H1 (cell line): ENCODE results near the gene PTTG1IP. TPM values are rescaled to one million over a fixed set of nuclear protein-coding genes. Genes with fewer than 3 reads are reported as not detected.
A peak's percentile ranks its signal among the peaks of the same experiment; 100 is the strongest.

Experiments used
- CTCF ChIA-PET: fragments of 300-600 bp; sonication (Branson Sonifier 250); formaldehyde crosslinking; loops from one replicate; lab custom pipeline; 2021; ENCODE audit not compliant: partially characterized antibody; lab: Charles Lee
- POLR2A ChIA-PET: fragments of 300-600 bp; sonication (Branson Sonifier 250); formaldehyde crosslinking; loops from one replicate; lab custom pipeline; 2021; ENCODE audit warnings: inconsistent platforms; ENCODE audit not compliant: partially characterized antibody; lab: Charles Lee
- DNase-seq, 2 experiments: peaks; one replicate each; pipeline versions ENCODE4 v3.0.0 to v3.0.0-alpha.2; 2010 to 2022; ENCODE audit warnings: low spot score in 2 of 2, low read depth in 1 of 2, mixed read lengths in 1 of 2
- FAIRE-seq: peaks from 2 replicates; lab custom pipeline; 2011; peaks lifted over from hg19 to GRCh38; lab: Jason Lieb, UNC
- H2AFZ ChIP-seq: 2 replicates; pipeline ENCODE4 v1.8.1; 2012; ENCODE audit warnings: low read length, inconsistent platforms
- H2AK5ac ChIP-seq: 2 replicates; pipeline ENCODE4 v1.6.1; 2013; ENCODE audit warnings: low read depth, low read length
- H2BK120ac ChIP-seq: replicated peaks from 2 replicates; pipeline ENCODE3; 2013; ENCODE audit warnings: low read depth, low read length, inconsistent platforms
- H2BK12ac ChIP-seq: 2 replicates; pipeline ENCODE4 v1.6.1; 2013; ENCODE audit warnings: low read depth, low read length
- H2BK15ac ChIP-seq: 2 replicates; pipeline ENCODE4 v1.6.1; 2013; ENCODE audit warnings: low read length
- H2BK20ac ChIP-seq: 2 replicates; pipeline ENCODE4 v1.6.1; 2013; ENCODE audit warnings: low read length
- H2BK5ac ChIP-seq: 2 replicates; pipeline ENCODE4 v1.6.1; 2013; ENCODE audit warnings: low read depth, low read length
- H3K14ac ChIP-seq: 2 replicates; pipeline ENCODE4 v1.6.1; 2013; ENCODE audit warnings: inconsistent platforms; ENCODE audit not compliant: insufficient read length
- H3K18ac ChIP-seq: 2 replicates; pipeline ENCODE4 v1.6.1; 2013; ENCODE audit warnings: low read length; ENCODE audit errors: extremely low read depth
- H3K23ac ChIP-seq: 2 replicates; pipeline ENCODE4 v1.6.1; 2013; ENCODE audit warnings: inconsistent platforms; ENCODE audit not compliant: insufficient read length
- H3K23me2 ChIP-seq: 2 replicates; pipeline ENCODE4 v1.6.1; 2013; ENCODE audit warnings: low read depth, low read length
- H3K27ac ChIP-seq: 2 replicates; pipeline ENCODE4 v1.6.1; 2011; ENCODE audit warnings: low read depth, low read length, inconsistent platforms
- H3K27me3 ChIP-seq, 4 experiments: replicated peaks in 1 of 4; 1 replicate in 1 of 4; 2 replicates in 3 of 4; pipeline versions ENCODE4 v1.6.1 to v1.8.1; 2011 to 2013; ENCODE audit warnings: low read length in 3 of 4, mild to moderate bottlenecking in 3 of 4, inconsistent platforms in 2 of 4, mixed read lengths in 2 of 4, moderate library complexity in 1 of 4; ENCODE audit not compliant: control insufficient read depth in 3 of 4, insufficient read depth in 3 of 4; ENCODE audit errors: extremely low read depth in 1 of 4
- H3K36me3 ChIP-seq, 4 experiments: 2 replicates each; pipeline versions ENCODE4 v1.6.1 to v1.8.1; 2011 to 2013; ENCODE audit warnings: mild to moderate bottlenecking in 4 of 4, low read length in 3 of 4, moderate library complexity in 2 of 4, control low read depth in 1 of 4, inconsistent platforms in 1 of 4; ENCODE audit not compliant: insufficient read depth in 4 of 4, control insufficient read depth in 2 of 4
- H3K4ac ChIP-seq: replicated peaks from 2 replicates; pipeline ENCODE3; 2013; ENCODE audit warnings: low read length, low read depth, mixed read lengths, inconsistent platforms; ENCODE audit not compliant: insufficient read length
- H3K4me1 ChIP-seq, 4 experiments: replicated peaks in 1 of 4; 1 replicate in 1 of 4; 2 replicates in 3 of 4; pipeline versions ENCODE4 v1.6.1 to v1.8.1; 2011 to 2013; ENCODE audit warnings: low read length in 3 of 4, inconsistent platforms in 2 of 4, mixed read lengths in 1 of 4; ENCODE audit not compliant: insufficient read depth in 4 of 4, control insufficient read depth in 3 of 4
- H3K4me2 ChIP-seq, 2 experiments: 2 replicates each; pipeline versions ENCODE4 v1.6.1 to v1.8.1; 2011 to 2013; ENCODE audit warnings: low read depth in 2 of 2, low read length in 2 of 2, control low read depth in 1 of 2, inconsistent platforms in 1 of 2, mild to moderate bottlenecking in 1 of 2; ENCODE audit not compliant: insufficient read depth in 1 of 2
- H3K4me3 ChIP-seq, 4 experiments: fragments of 200-600, 300-600 bp in 1 of 4; sonication (generic), shearing (Covaris generic), sonication (Bioruptor Twin) in 1 of 4; 2 replicates each; pipeline versions ENCODE4 v1.5.1 to v1.8.1; 2011 to 2016; ENCODE audit warnings: low read length in 4 of 4, low read depth in 3 of 4, control low read depth in 2 of 4, inconsistent platforms in 2 of 4, mild to moderate bottlenecking in 2 of 4, mixed read lengths in 1 of 4, moderate library complexity in 1 of 4; ENCODE audit not compliant: insufficient read depth in 2 of 4; ENCODE audit errors: extremely low read depth in 1 of 4
- H3K56ac ChIP-seq: replicated peaks from 2 replicates; pipeline ENCODE3; 2013; ENCODE audit warnings: low read depth, mild to moderate bottlenecking, mixed read lengths, low read length, inconsistent platforms; ENCODE audit not compliant: insufficient read length
- H3K79me1 ChIP-seq: 2 replicates; pipeline ENCODE4 v1.6.1; 2013; ENCODE audit warnings: low read depth, low read length, control low read depth
- H3K79me2 ChIP-seq, 2 experiments: 2 replicates each; pipeline versions ENCODE4 v1.6.1 to v1.8.1; 2012 to 2013; ENCODE audit warnings: low read length in 2 of 2, mild to moderate bottlenecking in 2 of 2, inconsistent platforms in 1 of 2; ENCODE audit not compliant: insufficient read depth in 2 of 2, control insufficient read depth in 1 of 2
- H3K9ac ChIP-seq, 4 experiments: replicated peaks in 1 of 4; 1 replicate in 1 of 4; 2 replicates in 3 of 4; pipeline versions ENCODE4 v1.6.1 to v1.8.1; 2011 to 2013; ENCODE audit warnings: low read depth in 3 of 4, low read length in 3 of 4, control low read depth in 2 of 4, mild to moderate bottlenecking in 2 of 4, moderate library complexity in 2 of 4, inconsistent platforms in 1 of 4; ENCODE audit errors: extremely low read depth in 1 of 4
- H3K9me3 ChIP-seq, 2 experiments: 2 replicates each; pipeline versions ENCODE4 v1.6.1 to v1.8.1; 2012 to 2013; ENCODE audit warnings: mild to moderate bottlenecking in 2 of 2, moderate library complexity in 2 of 2, control low read depth in 1 of 2, inconsistent platforms in 1 of 2, low read depth in 1 of 2, low read length in 1 of 2, mixed read lengths in 1 of 2; ENCODE audit not compliant: insufficient read depth in 2 of 2
- H4K20me1 ChIP-seq, 2 experiments: replicated peaks in 1 of 2; 2 replicates each; pipeline versions ENCODE3 to v1.8.1; 2011 to 2013; ENCODE audit warnings: inconsistent platforms in 2 of 2, low read length in 2 of 2, mild to moderate bottlenecking in 1 of 2; ENCODE audit not compliant: insufficient read depth in 2 of 2, control insufficient read depth in 1 of 2
- H4K5ac ChIP-seq: 2 replicates; pipeline ENCODE4 v1.6.1; 2013; ENCODE audit warnings: low read length, low read depth, mixed read lengths, inconsistent platforms; ENCODE audit not compliant: insufficient read length
- H4K8ac ChIP-seq: 2 replicates; pipeline ENCODE4 v1.8.0; 2013; ENCODE audit warnings: mild to moderate bottlenecking, moderate library complexity, low read length, inconsistent platforms; ENCODE audit not compliant: insufficient read depth; ENCODE audit errors: extremely low read depth
- H4K91ac ChIP-seq: replicated peaks from 2 replicates; pipeline ENCODE3; 2013; ENCODE audit warnings: low read length, mixed read lengths, inconsistent platforms; ENCODE audit not compliant: insufficient read length
- POLR2AphosphoS5 ChIP-seq: IDR thresholded peaks from 2 replicates; pipeline ENCODE4 v1.6.1; 2011; ENCODE audit warnings: low read depth, low read length
- TCF12 ChIP-seq: IDR thresholded peaks from 2 replicates; pipeline ENCODE4 v1.6.1; 2011; ENCODE audit warnings: low read depth, mild to moderate bottlenecking, low read length
- WGBS, 2 experiments: shearing (Covaris generic) in 1 of 2; methylation state at CpG; one replicate each; pipeline versions ENCODE4 v1.1.6 to v1.1.7; 2013 to 2015; ENCODE audit warnings: low lambda C conversion rate in 2 of 2, mixed read lengths in 2 of 2, inconsistent platforms in 1 of 2, low coverage in 1 of 2, missing lambda C conversion rate in 1 of 2; ENCODE audit not compliant: insufficient replicate concordance in 2 of 2, insufficient coverage in 1 of 2, insufficient read length in 1 of 2; ENCODE audit errors: extremely low coverage in 1 of 2, missing lambda C conversion rate in 1 of 2; 5-methylcytosine and 5-hydroxymethylcytosine counted together
- polyA plus RNA-seq, 7 experiments: library from polyadenylated mRNA; depleted of rRNA in 3 of 7; stranded (reverse) in 5 of 7; unstranded in 2 of 7; fragments of >200 nt in 5 of 7; fragments of 200-250 nt in 2 of 7; gene quantifications; 1 replicate in 5 of 7; 2 replicates in 1 of 7; 4 replicates in 1 of 7; pipeline versions ENCODE4 v1.2.1 to v1.2.3, GENCODE V29; 2011 to 2013; ENCODE audit warnings: missing spikeins in 2 of 7, mixed read lengths in 2 of 7
- total RNA-seq: library from RNA; stranded (reverse); fragmentation: NEBNext Ultra II Directional; extraction: Animal tissue kit (Norgen Biotek cat#: 25700); gene quantifications from 2 replicates; pipeline ENCODE4 v1.2.1, GENCODE V29; 2021

The PTTG1IP gene
- total and polyA plus RNA-seq, 2 of the 8 experiments (the other 6 are each of a cell fraction or from before 2014, with no cell fraction given) = 90.8 to 130 TPM

- Histone ChIP-seq H2BK20ac (no peak overlapping the region), H2BK12ac (no peak overlapping the region), H2BK5ac (no peak overlapping the region), H3K18ac (no peak overlapping the region), H3K4me1 (no peaks in the 10 kb centered on the region), H3K23me2 (no peaks in the 10 kb centered on the region), H4K5ac (no peak overlapping the region), H4K91ac (no peak overlapping the region), H2AFZ (no peak overlapping the region), H3K27me3 (no peaks in the 10 kb centered on the region), H4K20me1 (peaks cover 0 to 2% of the 10 kb centered on the region in 2 experiments), H3K36me3 (no peaks in the 10 kb centered on the region), H4K8ac (no peak overlapping the region), H3K9ac (no peak overlapping the region), H3K23ac (no peak overlapping the region), H3K14ac (no peak overlapping the region), H3K9me3 (no peaks in the 10 kb centered on the region), H3K79me1 (no peaks in the 10 kb centered on the region), H3K4me3 (no peak overlapping the region), H2BK120ac (no peak overlapping the region), H2BK15ac (no peak overlapping the region), H3K79me2 (no peaks in the 10 kb centered on the region), H3K4ac (peak overlapping the region; percentile 53), H3K56ac (no peak overlapping the region), H3K4me2 (no peak overlapping the region), H2AK5ac (no peak overlapping the region), H3K27ac (no peak overlapping the region)
- POLR2A ChIA-PET = no interaction called here
- FAIRE-seq (no peak), DNase-seq (no peak)
- TF ChIP-seq TCF12 (no peak), POLR2AphosphoS5 (no peak)
- CTCF ChIA-PET = interaction anchor here (0.6 to 1.2 kb wide), 5 partner anchors 11 to 397 kb away, joined by 3 to 4 read pairs (median 3); no protein-coding TSS in a partner anchor
- WGBS, 2 experiments = 89% methylated on average over 43 of the region's 44 CpGs; no CpG with 5 or more reads in 1 of the 2 experiments
Observed at GRCh38 chr21:44886113-44887075, 12.9 kb upstream of the PTTG1IP start.
